PFSK-1 (cell line): Measurements from ENCODE around the gene DLL3.

Experiments used
- FOXP2 ChIP-seq: optimal IDR thresholded peaks from 2 replicates; pipeline ENCODE3; 2011; ENCODE audit warnings: borderline replicate concordance, control low read depth, inconsistent platforms; ENCODE audit not compliant: insufficient read depth; ENCODE audit errors: extremely low read length, extremely low read depth
- POLR2AphosphoS5 ChIP-seq: IDR thresholded peaks from 2 replicates; pipeline ENCODE4 v1.6.1; 2012; ENCODE audit warnings: low read depth, mild to moderate bottlenecking, control low read depth, low read length, moderate library complexity
- REST ChIP-seq, 2 experiments: IDR thresholded peaks; 2 replicates each; pipeline versions ENCODE4 v1.6.1 to v1.8.0; 2011 to 2012; ENCODE audit warnings: low read depth in 2 of 2, low read length in 2 of 2, control low read depth in 1 of 2, inconsistent platforms in 1 of 2, mild to moderate bottlenecking in 1 of 2, moderate library complexity in 1 of 2; ENCODE audit not compliant: insufficient read depth in 1 of 2
- SIN3A ChIP-seq: IDR thresholded peaks from 2 replicates; pipeline ENCODE4 v1.6.1; 2012; ENCODE audit warnings: mild to moderate bottlenecking, low read length, moderate library complexity, borderline replicate concordance; ENCODE audit not compliant: insufficient read depth
- TAF1 ChIP-seq: IDR thresholded peaks from 2 replicates; pipeline ENCODE4 v1.6.1; 2012; ENCODE audit warnings: low read length, control low read depth, borderline replicate concordance; ENCODE audit not compliant: insufficient read depth

- TF ChIP-seq SIN3A (0 out of 2 replicates have a peak, but pooled peaks have one; percentile 37), POLR2AphosphoS5 (peak; percentile 92), TAF1 (peak; percentile 87; the same call in 1 of the 2 replicates), REST (IDR thresholded peaks at IDR 0.05; ENCODE audit: insufficient read depth in 1 of 2, low read depth in 2 of 2, low read length in 2 of 2) (peak in 1 of 2 experiments; percentile 58; a peak in 1 of 4 replicates), FOXP2 (no peak)
These were observed 41.0 kb downstream of the DLL3 start, which contains the start of gene EID2 for GRCh38 chr19:39539518-39540332.
